Mesothelial cell of epicardium (in vitro differentiated cells): Measurements from ENCODE around the gene COTL1. TPM values are rescaled to one million over a fixed set of nuclear protein-coding genes. Genes with fewer than 3 reads are reported as not detected.

ENCODE experiments used
- DNase-seq, 2 experiments: peaks; one replicate each; pipeline ENCODE4 v3.0.0; 2021; ENCODE audit warnings: low spot score in 2 of 2; ENCODE audit not compliant: unreplicated experiment in 2 of 2
- H3K27ac Mint-ChIP-seq: 2 replicates; pipeline ENCODE4 v1.8.0; 2021; ENCODE audit warnings: mixed read lengths
- H3K27me3 Mint-ChIP-seq: 2 replicates; pipeline ENCODE4 v1.8.0; 2021; ENCODE audit warnings: low read depth, mixed read lengths
- H3K36me3 Mint-ChIP-seq: 2 replicates; pipeline ENCODE4 v1.8.0; 2021; ENCODE audit warnings: mixed read lengths
- H3K4me1 Mint-ChIP-seq: 2 replicates; pipeline ENCODE4 v1.8.0; 2021; ENCODE audit warnings: mixed read lengths
- H3K4me3 Mint-ChIP-seq: 2 replicates; pipeline ENCODE4 v1.8.0; 2021; ENCODE audit warnings: mild to moderate bottlenecking, moderate library complexity, mixed read lengths
- H3K9me3 Mint-ChIP-seq: 2 replicates; pipeline ENCODE4 v1.8.0; 2021; ENCODE audit warnings: mixed read lengths
- CTCF ChIP-seq: fragments of 200-600 bp; sonication (generic); IDR thresholded peaks from one replicate; pipeline ENCODE4 v1.5.0; 2021; ENCODE audit warnings: antibody characterized with exemption; ENCODE audit not compliant: unreplicated experiment
- total RNA-seq: library from RNA; stranded (reverse); gene quantifications from 3 replicates; pipeline ENCODE4 v1.2.1, GENCODE V29; 2021

The COTL1 gene
- total RNA-seq, 1 donor from 2014 or later: 116 TPM

DNA sequence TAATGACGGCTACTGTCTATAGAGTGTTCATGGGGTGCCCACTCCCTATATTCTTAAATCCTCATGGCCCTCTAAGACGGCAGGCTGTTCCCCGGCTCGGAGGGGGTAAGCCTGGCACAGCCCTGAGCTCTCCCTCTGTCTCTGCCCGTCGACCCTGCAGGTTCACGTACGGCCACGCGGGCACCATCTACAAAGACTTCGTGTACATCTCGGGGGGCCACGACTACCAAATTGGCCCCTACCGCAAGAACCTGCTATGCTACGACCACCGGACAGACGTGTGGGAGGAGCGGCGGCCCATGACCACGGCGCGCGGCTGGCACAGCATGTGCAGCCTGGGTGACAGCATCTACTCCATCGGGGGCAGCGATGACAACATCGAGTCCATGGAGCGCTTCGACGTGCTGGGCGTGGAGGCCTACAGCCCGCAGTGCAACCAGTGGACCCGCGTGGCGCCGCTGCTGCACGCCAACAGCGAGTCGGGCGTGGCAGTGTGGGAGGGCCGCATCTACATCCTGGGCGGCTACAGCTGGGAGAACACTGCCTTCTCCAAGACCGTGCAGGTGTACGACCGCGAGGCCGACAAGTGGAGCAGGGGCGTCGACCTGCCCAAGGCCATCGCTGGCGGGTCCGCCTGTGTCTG lies 43.7 kb upstream of the COTL1 start:
- no peaks in the 10 kb centered on the region for H3K27me3 Mint-ChIP-seq
- no peaks in the 10 kb centered on the region for H3K4me1 Mint-ChIP-seq
- no peaks in the 10 kb centered on the region for H3K9me3 Mint-ChIP-seq
- TF ChIP-seq CTCF: no peak
- H3K36me3 Mint-ChIP-seq: peaks cover 39% of the 10 kb centered on the region
- no peak overlapping the region for H3K4me3 Mint-ChIP-seq
- no peak for DNase-seq
- no peak overlapping the region for H3K27ac Mint-ChIP-seq

DNA sequence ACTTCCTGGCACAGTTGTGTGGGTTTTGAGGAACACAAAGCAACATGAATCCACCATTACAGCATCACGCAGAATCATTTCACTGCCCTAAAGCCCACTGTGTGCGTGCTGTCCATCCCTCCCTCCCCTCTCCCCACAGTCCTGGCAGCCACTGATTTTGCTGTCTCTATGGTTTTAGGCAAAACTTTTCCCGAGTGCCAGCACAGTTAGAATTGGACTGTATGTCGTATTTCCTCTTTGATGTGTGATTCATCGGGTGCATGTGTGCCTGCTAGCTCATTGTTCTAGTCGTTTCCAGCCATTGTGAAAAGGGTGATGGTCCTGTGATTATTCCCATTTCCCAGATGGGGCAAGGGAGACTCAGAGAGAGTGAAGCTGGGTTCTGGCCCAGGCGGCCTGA lies 43.1 kb upstream of the COTL1 start:
- no peak overlapping the region for H3K4me3 Mint-ChIP-seq
- no peaks in the 10 kb centered on the region for H3K27me3 Mint-ChIP-seq
- no peak for TF ChIP-seq CTCF
- H3K9me3 Mint-ChIP-seq: no peaks in the 10 kb centered on the region
- no peak for DNase-seq
- peaks cover 36% of the 10 kb centered on the region for H3K36me3 Mint-ChIP-seq
- H3K4me1 Mint-ChIP-seq: no peaks in the 10 kb centered on the region
- no peak overlapping the region for H3K27ac Mint-ChIP-seq

GRCh38 chr16:84659656-84660300 lies 41.9 kb upstream of the COTL1 start:
- peaks cover 40% of the 10 kb centered on the region for H3K36me3 Mint-ChIP-seq

DNA sequence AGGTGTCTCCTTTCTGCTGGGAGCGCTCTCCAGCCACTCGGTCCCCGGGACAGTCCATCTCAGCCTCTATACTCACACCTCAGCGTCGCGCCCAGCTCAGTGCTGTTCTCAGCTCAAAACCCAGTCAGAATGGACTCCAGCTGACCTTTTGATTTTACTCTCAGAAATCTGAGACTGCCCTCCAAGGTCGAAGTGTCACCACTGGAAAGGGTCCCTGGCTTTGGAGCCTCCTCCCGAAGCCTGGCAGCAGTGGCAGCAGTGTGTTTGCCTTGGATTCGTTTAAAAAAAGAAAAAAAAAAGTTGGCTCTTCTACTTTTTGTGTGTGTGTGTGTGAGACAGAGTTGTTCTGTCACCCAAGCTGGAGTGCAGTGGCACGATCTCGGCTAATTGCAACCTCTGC lies 40.8 kb upstream of the COTL1 start:
- H3K4me3 Mint-ChIP-seq: no peak overlapping the region
- DNase-seq: no peak
- H3K4me1 Mint-ChIP-seq: no peaks in the 10 kb centered on the region
- peaks cover 39% of the 10 kb centered on the region for H3K36me3 Mint-ChIP-seq
- H3K27ac Mint-ChIP-seq: no peak overlapping the region
- H3K9me3 Mint-ChIP-seq: no peaks in the 10 kb centered on the region
- TF ChIP-seq CTCF: no peak
- no peaks in the 10 kb centered on the region for H3K27me3 Mint-ChIP-seq

More at GRCh38 chr16:84659656-84660300, 41.9 kb upstream of the COTL1 start:
- no peak overlapping the region for H3K27ac Mint-ChIP-seq
- H3K27me3 Mint-ChIP-seq: no peaks in the 10 kb centered on the region
- H3K4me1 Mint-ChIP-seq: no peaks in the 10 kb centered on the region
- no peaks in the 10 kb centered on the region for H3K9me3 Mint-ChIP-seq
- H3K4me3 Mint-ChIP-seq: no peak overlapping the region
- no peak for DNase-seq
- no peak for TF ChIP-seq CTCF

- no peak overlapping the region for H3K4me3 Mint-ChIP-seq
- TF ChIP-seq CTCF: no peak
These were observed 39.5 kb upstream of the COTL1 start for GRCh38 chr16:84657229-84657837.

More at GRCh38 chr16:84657229-84657837, 39.5 kb upstream of the COTL1 start:
- Mint-ChIP-seq H3K27ac (no peak overlapping the region), H3K27me3 (no peaks in the 10 kb centered on the region), H3K36me3 (peaks cover 39% of the 10 kb centered on the region), H3K9me3 (no peaks in the 10 kb centered on the region), H3K4me1 (no peaks in the 10 kb centered on the region)
- DNase-seq: no peak
